HG03095 (cell line): ENCODE measurements around the gene IPO5.
"Not testable (repeated sequence)": the region's sequence is repeated elsewhere in the genome, so short reads cannot be mapped to it uniquely, and the experiment has no call there.

Experiments
- ATAC-seq: cut with Tn5 transposase; IDR thresholded peaks from one replicate; pipeline ENCODE4 v1.9.1; 2021; ENCODE audit warnings: moderate library complexity; ENCODE audit not compliant: unreplicated experiment

Gene IPO5

GRCh38 chr13:98007001-98007400 lies 53.5 kb downstream of the IPO5 start:
- no peak for ATAC-seq

GRCh38 chr13:98013241-98013640 lies 59.8 kb downstream of the IPO5 start:
- ATAC-seq = no peak

GRCh38 chr13:98014766-98015165 lies 61.3 kb downstream of the IPO5 start:
- ATAC-seq = no peak

GRCh38 chr13:98018293-98018692 lies 64.8 kb downstream of the IPO5 start:
- no peak for ATAC-seq

- no peak for ATAC-seq
These were observed 65.7 kb downstream of the IPO5 start for GRCh38 chr13:98019186-98019585.

GRCh38 chr13:98020271-98020670 lies 66.8 kb downstream of the IPO5 start:
- no peak for ATAC-seq

GRCh38 chr13:98022210-98022609 lies 68.7 kb downstream of the IPO5 start:
- ATAC-seq = no peak

- no peak for ATAC-seq
These were observed 72.1 kb downstream of the IPO5 start for GRCh38 chr13:98025480-98026025.

GRCh38 chr13:98026457-98026857 lies 73.0 kb downstream of the IPO5 start:
- no peak for ATAC-seq

- ATAC-seq = no peak
These were observed 78.7 kb downstream of the IPO5 start for GRCh38 chr13:98032168-98032567.

GRCh38 chr13:98033277-98034247 lies 80.1 kb downstream of the IPO5 start:
- ATAC-seq = no peak

- ATAC-seq = no peak
These were observed 81.9 kb downstream of the IPO5 start for GRCh38 chr13:98035373-98035772.

- ATAC-seq = not testable (repeated sequence)
These were observed 83.3 kb downstream of the IPO5 start for GRCh38 chr13:98036564-98037302.

GRCh38 chr13:98039261-98039660 lies 85.8 kb downstream of the IPO5 start:
- ATAC-seq = no peak

- ATAC-seq = no peak
These were observed 86.5 kb downstream of the IPO5 start for GRCh38 chr13:98039964-98040363.

- no peak for ATAC-seq
These were observed 87.8 kb downstream of the IPO5 start for GRCh38 chr13:98041081-98041820.

GRCh38 chr13:98044301-98044700 lies 90.8 kb downstream of the IPO5 start:
- ATAC-seq = no peak

- ATAC-seq = not testable (repeated sequence)
These were observed 94.3 kb downstream of the IPO5 start for GRCh38 chr13:98047785-98048184.

GRCh38 chr13:98048265-98048664 lies 94.8 kb downstream of the IPO5 start:
- no peak for ATAC-seq

- ATAC-seq = no peak
These were observed 96.6 kb downstream of the IPO5 start for GRCh38 chr13:98050041-98050466.

GRCh38 chr13:98052412-98052811 lies 98.9 kb downstream of the IPO5 start:
- no peak for ATAC-seq
